Stimulated activated CD4-positive, alpha-beta T cell treated with anti-CD3 and anti-CD28 coated beads, TNF-alpha, amount 100 ng/mL, for 1 hour (primary cell): ENCODE results near the gene AGRN.

Experiments
- DNase-seq, 3 donors: peaks; one replicate each; pipeline ENCODE4 v3.0.0-alpha.2; 2020; ENCODE audit warnings: low read depth in 3 of 3, low spot score in 1 of 3

Gene AGRN

DNA sequence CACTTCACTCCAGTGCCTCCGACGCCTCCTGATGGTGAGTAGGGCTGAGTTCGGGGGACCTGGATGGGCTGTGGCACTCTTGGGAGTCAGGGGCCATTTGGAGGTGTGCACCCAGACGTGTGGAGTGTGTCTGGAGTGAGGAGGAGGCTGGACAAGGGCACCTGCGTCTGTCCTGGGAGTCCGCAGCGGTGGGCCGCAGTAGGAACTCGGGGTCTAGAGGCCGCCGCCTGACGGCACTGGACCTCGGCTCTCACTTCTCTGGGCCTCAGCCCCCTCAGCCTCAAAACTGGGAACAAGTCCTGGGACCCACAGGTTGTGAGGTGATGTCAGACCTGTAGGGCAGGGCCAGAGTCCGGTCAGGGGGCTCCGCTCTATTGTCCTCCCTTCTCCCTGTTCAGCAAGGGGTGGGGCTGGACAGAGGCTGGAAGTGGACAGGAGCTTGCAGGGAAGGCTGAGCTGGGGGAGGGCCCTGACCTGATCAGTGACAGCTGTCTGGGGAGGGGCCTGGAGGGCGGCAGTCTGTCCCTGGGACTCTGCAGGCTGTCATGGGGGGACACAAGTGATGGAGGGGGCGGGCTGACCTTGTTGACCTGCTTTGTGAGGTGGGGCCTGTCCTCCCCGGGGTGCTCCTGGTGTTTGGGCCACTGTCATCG is 15.5 kb downstream of the AGRN start:
- DNase-seq = no peak

DNA sequence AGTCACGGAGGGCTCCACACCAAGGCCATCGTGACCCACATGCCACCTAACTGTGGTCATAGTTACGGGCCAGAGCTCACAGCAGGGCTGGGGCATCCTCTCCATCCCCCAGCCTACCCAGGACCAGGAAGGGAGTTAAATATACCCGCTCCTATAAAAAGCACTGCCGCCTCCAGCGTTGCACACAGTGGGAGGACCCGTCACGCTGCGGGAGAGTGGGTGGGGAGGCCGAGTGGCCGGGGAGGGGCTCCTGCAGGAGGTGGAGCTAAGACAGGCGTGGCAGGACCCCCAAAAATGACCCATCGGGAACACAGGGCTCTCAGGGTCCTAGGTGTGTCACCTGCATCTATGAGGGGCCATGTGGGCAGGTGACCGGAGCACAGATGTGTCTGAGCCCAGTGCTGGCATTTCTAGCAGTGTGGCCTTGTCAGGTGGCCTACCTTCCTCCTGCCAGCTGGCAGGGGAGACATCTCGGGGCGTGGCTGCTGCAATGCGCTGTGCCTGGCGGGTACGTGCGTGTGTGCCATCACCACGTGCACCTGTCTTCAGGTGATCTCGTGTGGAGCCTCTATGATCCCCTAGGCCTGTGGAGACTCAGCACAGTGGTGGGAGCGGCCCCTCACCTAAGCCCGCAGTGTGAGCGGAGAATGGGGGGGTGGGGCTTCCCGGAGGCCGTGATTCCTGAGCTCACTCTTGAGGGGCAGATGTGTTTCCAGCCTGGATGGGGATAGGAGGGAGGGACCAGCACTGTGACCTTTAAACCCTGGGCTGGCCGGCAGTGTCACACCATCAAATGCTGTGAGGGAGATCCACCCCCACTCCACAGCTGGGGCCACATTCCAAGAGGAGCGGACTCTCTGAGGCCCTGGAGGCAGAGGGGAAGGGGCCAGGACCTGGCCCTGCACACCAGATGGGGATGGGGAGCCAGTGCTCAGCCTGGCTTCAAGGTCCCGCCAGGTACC is 17.7 kb downstream of the AGRN start:
- no peak for DNase-seq

DNA sequence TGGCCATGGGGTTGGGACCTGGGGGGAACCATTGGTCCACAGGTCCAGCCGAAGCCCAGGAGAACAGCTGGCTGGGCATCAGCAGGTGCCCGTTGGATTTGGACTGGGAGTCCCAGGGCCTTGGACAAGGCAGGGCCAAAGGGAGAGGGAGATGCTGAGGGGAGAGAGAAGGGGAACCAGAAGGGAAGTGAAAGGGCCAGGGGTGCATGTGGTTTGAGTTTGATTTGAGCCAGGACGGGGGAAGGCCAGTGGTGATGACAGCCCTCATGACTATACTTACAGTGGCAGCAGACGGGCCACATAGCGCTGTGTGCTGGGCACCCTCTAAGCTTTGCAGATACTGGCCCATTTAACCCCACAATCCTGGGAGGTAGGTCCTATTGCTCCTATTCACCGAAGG is 18.8 kb downstream of the AGRN start:
- DNase-seq = no peak

DNA sequence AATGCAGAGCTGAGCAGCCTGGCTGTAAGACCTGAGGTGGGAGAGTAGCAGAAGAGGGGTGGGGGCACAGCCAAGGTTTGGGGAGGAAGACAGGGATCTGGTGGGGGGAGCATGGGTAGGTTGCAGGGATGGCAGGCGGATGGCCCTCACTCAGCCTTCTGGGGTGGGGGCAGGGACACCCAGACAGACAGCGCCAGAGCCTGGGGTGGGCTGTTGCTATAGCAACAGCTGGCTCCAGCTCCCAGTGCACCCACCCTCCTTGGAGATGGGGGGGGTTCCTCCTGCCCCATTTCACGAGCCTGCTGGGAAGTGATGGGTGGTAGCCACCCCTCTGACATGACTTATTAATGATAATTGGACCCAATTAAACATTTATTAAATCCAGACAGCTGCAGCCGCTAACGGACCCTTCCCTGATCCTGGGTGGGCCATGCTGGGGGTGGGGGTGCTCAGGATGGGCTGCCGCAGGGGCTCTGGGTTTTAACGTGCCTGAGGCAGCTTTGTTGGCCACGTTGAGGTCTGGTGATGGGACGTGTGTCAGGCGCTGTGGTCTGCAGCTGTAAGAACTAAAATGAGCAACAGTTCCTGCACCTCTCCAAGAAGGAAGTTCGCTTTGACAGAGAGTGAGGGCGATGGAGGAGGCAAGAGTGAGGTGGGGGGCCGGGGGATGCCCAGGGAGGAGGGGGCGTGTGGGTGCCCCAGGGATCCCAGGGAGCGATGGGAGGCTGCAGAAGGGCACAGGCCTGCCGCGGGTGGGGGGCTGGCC is 19.4 kb downstream of the AGRN start:
- no peak for DNase-seq

DNA sequence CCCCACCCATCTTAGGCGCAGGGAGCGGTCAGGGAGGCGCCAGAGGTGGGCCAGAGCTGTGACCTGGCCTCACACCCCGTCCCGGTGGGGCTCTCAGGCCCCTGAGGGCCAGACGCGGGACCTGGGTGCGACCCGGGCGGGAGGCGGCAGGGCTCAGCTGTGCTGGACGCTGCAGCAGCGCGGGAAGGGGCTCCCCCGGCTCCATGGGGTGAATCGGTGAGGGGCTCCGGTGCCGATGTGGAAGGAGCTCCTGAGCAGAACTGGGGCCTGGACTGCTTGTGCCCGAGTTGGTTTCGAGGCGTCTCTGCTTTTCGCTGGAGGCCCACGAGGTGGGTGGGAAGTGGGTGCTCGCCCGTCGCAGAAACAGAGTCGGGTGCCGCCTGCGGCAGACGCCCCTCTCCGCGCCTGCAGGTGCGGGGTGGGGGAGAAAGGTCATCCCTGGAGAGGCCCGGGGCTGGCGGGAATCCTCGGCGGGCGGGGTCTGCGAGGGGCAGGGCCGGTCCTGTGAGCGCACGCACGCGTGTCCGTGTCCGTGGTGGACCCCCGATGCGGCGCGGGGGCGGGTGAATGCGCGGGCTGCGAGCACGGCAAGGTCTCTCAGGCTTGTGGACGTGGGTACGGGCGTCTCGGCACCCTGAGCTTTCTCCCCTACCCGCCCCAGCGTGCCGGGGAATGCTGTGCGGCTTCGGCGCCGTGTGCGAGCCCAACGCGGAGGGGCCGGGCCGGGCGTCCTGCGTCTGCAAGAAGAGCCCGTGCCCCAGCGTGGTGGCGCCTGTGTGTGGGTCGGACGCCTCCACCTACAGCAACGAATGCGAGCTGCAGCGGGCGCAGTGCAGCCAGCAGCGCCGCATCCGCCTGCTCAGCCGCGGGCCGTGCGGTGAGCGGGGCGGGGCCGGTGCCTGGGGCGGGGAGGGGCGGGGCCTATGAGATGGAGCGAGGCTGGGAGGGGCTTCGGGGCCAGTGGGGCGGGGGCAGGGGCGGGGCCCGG is 20.4 kb downstream of the AGRN start:
- peak; percentile 56 to 64 (median 57) for DNase-seq

DNA sequence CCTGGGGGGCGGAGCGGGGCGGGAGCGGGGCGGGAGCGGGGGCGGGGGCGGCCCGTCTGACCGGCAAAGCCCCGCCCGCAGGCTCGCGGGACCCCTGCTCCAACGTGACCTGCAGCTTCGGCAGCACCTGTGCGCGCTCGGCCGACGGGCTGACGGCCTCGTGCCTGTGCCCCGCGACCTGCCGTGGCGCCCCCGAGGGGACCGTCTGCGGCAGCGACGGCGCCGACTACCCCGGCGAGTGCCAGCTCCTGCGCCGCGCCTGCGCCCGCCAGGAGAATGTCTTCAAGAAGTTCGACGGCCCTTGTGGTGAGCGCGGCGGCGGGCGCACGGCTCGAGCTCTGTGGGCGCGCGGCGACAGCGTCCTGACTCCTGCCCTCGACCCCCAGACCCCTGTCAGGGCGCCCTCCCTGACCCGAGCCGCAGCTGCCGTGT is 21.2 kb downstream of the AGRN start:
- no peak for DNase-seq

DNA sequence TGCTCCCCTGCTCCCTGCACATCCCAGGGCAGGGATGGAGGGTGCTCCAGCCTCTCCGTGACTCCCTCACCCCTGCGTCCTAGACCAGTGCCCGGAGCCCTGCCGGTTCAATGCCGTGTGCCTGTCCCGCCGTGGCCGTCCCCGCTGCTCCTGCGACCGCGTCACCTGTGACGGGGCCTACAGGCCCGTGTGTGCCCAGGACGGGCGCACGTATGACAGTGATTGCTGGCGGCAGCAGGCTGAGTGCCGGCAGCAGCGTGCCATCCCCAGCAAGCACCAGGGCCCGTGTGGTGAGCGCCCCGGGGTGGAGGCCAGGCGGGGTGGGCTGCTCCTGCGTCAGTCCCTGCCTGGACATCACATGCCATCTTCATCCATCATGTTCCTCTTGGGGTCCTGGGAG is 22.0 kb downstream of the AGRN start:
- DNase-seq = no peak

DNA sequence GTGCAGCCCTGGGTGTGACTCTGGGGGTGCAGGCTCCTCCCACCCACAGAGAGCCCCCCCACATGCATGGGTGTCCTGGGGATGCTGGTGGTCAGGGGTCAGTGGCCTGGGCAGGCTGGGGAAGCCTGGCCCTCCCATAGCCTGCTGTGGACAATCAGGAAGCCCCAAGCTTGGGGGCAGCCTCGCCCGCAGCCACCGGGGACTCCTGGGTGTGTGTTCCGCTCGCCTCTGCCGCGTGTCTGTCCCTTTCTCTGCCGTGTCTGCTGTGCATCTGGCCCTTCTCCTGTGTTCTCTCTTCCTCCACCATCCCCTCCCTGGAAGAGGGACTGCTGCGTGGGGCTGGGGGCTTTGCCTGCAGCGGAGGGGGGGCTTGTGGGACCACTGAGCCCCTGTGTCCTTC is 22.9 kb downstream of the AGRN start:
- DNase-seq = no peak

DNA sequence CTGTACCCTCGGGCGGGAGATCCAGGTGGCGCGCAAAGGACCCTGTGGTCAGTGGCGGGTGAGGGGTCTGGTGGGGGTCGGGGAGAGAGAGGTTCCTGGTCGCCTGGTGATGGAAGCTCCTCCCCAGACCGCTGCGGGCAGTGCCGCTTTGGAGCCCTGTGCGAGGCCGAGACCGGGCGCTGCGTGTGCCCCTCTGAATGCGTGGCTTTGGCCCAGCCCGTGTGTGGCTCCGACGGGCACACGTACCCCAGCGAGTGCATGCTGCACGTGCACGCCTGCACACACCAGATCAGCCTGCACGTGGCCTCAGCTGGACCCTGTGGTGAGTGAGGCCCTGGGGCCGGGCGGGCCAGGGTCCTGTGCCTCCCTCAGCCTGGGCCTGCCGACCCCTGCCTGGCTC is 23.5 kb downstream of the AGRN start:
- no peak for DNase-seq

DNA sequence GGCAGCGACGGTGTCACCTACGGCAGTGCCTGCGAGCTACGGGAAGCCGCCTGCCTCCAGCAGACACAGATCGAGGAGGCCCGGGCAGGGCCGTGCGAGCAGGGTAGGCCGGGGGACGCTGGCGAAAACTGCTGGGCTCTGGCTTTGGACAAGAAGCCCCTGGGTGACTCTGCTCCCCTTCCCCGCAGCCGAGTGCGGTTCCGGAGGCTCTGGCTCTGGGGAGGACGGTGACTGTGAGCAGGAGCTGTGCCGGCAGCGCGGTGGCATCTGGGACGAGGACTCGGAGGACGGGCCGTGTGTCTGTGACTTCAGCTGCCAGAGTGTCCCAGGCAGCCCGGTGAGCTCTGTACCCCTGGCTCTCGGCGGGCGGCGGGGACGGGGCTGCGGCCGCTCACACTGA is 24.0 kb downstream of the AGRN start:
- DNase-seq = no peak

DNA sequence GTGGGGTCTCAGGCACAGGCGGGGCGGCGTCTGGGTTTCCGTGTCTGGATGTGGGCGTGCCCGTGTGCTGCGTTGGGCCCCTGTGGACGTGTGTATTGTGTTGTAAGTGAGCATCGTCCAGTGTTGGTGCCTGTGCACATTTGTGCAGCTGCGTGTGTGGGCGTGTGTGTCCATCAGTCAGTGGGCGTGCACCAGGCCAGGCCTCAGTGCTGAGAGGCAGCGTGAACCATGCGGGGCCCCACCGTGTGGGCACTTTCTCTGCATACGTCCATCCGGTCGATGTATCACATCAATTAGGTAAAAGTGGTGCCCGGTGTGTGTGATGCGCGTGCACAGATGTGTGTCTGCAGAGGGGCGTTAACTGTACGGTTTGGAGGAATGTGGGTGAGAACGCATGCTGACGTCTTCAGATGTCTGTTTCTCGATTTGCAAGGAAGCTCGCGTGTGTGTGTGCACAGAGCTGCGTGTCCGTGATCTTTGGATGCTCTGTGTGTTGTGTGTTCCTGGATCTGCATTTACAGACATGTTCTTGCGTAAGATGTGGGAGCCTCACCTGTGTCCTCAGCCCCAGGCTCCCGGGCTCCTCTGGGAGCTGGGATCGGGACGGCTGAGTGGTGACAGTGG is 24.6 kb downstream of the AGRN start:
- DNase-seq = no peak

DNA sequence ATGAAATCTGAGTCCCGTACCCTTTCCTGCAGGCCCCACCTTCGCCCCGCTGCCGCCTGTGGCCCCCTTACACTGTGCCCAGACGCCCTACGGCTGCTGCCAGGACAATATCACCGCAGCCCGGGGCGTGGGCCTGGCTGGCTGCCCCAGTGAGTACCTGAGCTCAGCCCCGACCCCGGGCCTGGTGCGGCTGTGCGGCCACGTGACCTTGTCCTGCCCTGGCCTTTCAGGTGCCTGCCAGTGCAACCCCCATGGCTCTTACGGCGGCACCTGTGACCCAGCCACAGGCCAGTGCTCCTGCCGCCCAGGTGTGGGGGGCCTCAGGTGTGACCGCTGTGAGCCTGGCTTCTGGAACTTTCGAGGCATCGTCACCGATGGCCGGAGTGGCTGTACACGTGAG is 25.2 kb downstream of the AGRN start:
- DNase-seq = no peak

DNA sequence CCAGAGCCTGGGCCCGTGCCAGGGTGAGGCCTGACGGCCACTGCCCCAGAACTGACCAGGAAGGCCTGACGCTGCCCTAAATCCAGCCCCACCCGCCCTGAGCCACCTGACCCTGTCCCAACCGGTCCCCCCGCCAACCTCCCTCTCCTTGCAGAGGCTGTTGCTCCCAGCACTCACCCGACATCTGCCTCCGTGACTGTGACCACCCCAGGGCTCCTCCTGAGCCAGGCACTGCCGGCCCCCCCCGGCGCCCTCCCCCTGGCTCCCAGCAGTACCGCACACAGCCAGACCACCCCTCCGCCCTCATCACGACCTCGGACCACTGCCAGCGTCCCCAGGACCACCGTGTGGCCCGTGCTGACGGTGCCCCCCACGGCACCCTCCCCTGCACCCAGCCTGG is 26.3 kb downstream of the AGRN start:
- DNase-seq = no peak

DNA sequence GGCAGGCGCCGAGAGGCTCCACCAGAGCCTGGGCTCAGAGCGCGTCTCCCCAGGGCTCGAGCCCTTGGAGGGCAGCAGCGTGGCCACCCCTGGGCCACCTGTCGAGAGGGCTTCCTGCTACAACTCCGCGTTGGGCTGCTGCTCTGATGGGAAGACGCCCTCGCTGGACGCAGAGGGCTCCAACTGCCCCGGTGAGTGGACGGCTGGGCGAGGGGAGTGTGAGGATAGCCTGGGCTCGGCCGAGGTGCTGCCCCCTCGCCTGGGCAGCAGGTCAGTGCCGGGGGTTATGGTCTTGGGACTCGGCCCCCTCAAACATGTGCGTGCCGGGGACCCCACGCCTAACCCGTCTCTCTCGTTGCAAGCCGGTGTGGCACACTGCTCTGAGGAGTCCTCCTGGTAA is 26.8 kb downstream of the AGRN start:
- DNase-seq = no peak

DNA sequence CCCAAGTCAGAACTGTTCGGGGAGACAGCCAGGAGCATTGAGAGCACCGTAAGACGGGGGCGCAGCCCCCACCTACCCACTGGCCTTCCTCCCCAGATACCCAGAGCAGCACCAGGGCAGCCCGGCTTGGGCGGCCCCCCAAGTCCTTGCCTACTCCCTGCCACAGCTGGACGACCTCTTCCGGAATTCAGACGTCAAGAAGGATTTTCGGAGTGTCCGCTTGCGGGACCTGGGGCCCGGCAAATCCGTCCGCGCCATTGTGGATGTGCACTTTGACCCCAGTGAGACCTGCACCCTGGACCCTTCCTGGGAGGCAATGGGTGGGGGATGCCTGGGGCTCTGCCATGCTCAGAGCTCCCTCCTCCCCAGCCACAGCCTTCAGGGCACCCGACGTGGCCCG is 27.5 kb downstream of the AGRN start:
- DNase-seq = no peak

DNA sequence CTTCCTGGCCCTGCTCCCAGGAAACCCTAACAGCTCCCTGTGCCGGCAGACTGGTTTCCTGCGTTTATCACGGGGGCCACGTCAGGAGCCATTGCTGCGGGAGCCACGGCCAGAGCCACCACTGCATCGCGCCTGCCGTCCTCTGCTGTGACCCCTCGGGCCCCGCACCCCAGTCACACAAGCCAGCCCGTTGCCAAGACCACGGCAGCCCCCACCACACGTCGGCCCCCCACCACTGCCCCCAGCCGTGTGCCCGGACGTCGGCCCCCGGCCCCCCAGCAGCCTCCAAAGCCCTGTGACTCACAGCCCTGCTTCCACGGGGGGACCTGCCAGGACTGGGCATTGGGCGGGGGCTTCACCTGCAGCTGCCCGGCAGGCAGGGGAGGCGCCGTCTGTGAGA is 28.0 kb downstream of the AGRN start:
- no peak for DNase-seq

DNA sequence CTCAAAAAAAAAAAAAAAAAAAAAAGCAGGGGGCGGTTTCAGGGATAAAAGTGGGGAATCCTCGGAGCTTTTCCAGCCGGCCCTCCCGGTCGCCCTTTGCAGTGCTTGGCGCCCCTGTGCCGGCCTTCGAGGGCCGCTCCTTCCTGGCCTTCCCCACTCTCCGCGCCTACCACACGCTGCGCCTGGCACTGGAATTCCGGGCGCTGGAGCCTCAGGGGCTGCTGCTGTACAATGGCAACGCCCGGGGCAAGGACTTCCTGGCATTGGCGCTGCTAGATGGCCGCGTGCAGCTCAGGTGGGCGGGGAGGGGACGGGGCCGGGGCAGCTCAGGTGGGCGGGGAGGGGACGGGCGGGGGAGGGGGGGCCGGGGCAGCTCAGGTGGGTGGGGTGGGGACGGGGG is 28.8 kb downstream of the AGRN start:
- DNase-seq = no peak

DNA sequence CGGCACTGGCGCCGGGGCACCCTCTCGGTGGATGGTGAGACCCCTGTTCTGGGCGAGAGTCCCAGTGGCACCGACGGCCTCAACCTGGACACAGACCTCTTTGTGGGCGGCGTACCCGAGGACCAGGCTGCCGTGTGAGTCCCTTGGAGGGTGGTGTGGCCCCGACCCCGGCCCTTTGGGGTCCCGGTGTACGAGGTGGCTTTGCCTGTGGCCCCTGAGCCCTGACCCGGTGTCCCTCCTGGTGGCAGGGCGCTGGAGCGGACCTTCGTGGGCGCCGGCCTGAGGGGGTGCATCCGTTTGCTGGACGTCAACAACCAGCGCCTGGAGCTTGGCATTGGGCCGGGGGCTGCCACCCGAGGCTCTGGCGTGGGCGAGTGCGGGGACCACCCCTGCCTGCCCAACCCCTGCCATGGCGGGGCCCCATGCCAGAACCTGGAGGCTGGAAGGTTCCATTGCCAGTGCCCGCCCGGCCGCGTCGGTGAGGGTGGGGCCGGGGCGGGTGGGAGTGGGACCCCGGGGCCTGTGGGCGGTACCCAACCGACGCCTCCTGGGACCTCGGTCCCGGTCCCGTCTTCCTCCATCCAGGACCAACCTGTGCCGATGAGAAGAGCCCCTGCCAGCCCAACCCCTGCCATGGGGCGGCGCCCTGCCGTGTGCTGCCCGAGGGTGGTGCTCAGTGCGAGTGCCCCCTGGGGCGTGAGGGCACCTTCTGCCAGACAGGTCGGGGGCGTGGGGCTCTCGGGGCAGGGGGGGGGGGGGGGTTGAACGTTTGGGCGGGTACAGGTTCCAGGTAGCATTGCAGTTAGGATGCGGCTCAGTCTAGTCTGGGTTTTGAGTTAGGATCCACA is 29.6 kb downstream of the AGRN start:
- DNase-seq = no peak

DNA sequence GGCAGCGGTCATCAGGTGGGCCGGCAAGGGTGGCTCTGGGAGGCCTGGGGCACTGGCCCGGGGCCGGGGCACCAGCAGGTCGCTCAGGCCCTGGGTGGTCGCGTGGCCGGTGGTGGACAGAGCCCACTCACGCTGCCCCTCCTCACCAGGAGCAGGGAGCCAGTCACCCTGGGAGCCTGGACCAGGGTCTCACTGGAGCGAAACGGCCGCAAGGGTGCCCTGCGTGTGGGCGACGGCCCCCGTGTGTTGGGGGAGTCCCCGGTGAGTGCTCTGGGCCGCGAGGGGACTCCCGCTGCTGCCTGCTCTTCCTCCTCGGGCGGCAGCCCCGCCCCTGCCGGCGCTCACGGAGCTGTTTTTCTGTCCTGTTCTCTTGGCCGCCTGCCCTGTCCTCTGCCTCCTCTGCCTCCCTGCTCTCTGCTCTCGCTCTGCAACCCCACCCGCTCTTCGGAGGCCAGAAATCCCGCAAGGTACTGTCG is 30.7 kb downstream of the AGRN start:
- DNase-seq = no peak
